HepG2 (cell line): Measurements from ENCODE around the gene ZBTB2. TPM values are rescaled to one million over a fixed set of nuclear protein-coding genes. Genes with fewer than 3 reads are reported as not detected.

ENCODE experiments used
- AHDC1 ChIP-seq: sonication (generic); formaldehyde crosslinking; IDR thresholded peaks from 2 replicates; pipeline ENCODE4 v1.5.1; 2020; ENCODE audit warnings: mild to moderate bottlenecking, missing genetic modification reagents, borderline replicate concordance
- ARHGAP35 ChIP-seq: sonication (generic); formaldehyde crosslinking; IDR thresholded peaks from 2 replicates; pipeline ENCODE4 v1.9.0; 2022; ENCODE audit warnings: mild to moderate bottlenecking, inconsistent platforms, moderate library complexity, missing genetic modification reagents, borderline replicate concordance
- ARNT2 ChIP-seq: sonication (generic); formaldehyde crosslinking; IDR thresholded peaks from 2 replicates; pipeline ENCODE4 v1.8.0; 2022; ENCODE audit warnings: mild to moderate bottlenecking, low read depth, missing genetic modification reagents, moderate library complexity
- BRD4 ChIP-seq: sonication (generic); formaldehyde crosslinking; IDR thresholded peaks from 2 replicates; pipeline ENCODE4 v1.4.0; 2020; ENCODE audit warnings: missing genetic modification reagents
- CHCHD3 ChIP-seq: sonication (generic); formaldehyde crosslinking; IDR thresholded peaks from 2 replicates; pipeline ENCODE4 v1.8.0; 2022; ENCODE audit warnings: mild to moderate bottlenecking, missing genetic modification reagents, moderate library complexity
- GMEB1 ChIP-seq: sonication (generic); formaldehyde crosslinking; IDR thresholded peaks from 2 replicates; pipeline ENCODE4 v1.5.1; 2020; ENCODE audit warnings: missing genetic modification reagents, mild to moderate bottlenecking, borderline replicate concordance
- HDAC2 ChIP-seq: sonication (generic); formaldehyde crosslinking; IDR thresholded peaks from 2 replicates; pipeline ENCODE4 v1.4.0; 2020; ENCODE audit warnings: missing genetic modification reagents
- NCOA2 ChIP-seq: sonication (generic); formaldehyde crosslinking; IDR thresholded peaks from 2 replicates; pipeline ENCODE4 v1.8.0; 2022; ENCODE audit warnings: inconsistent platforms
- PHB2 ChIP-seq: fragments of 450-650 bp; IDR thresholded peaks from 2 replicates; pipeline ENCODE4 v1.6.1; 2018; ENCODE audit not compliant: partially characterized antibody
- POLR2A ChIP-seq, 2 experiments: IDR thresholded peaks; 2 replicates each; pipeline ENCODE4 v1.6.1; 2011; ENCODE audit warnings: low read depth in 2 of 2, low read length in 2 of 2, mild to moderate bottlenecking in 1 of 2, moderate library complexity in 1 of 2; ENCODE audit not compliant: insufficient read depth in 1 of 2
- SSRP1 ChIP-seq: IDR thresholded peaks from 2 replicates; pipeline ENCODE4 v1.6.1; 2016; ENCODE audit warnings: control low read depth
- TCF7L2 ChIP-seq: IDR thresholded peaks from 2 replicates; pipeline ENCODE4 v1.6.1; 2011; ENCODE audit warnings: mild to moderate bottlenecking, low read depth, low read length, moderate library complexity
- TRAFD1 ChIP-seq: sonication (generic); formaldehyde crosslinking; IDR thresholded peaks from 2 replicates; pipeline ENCODE4 v1.5.1; 2020; ENCODE audit warnings: missing genetic modification reagents, mild to moderate bottlenecking, borderline replicate concordance
- ZMYM2 ChIP-seq: sonication (generic); formaldehyde crosslinking; IDR thresholded peaks from 2 replicates; pipeline ENCODE4 v1.8.0; 2022; ENCODE audit warnings: mild to moderate bottlenecking, missing genetic modification reagents
- ZNF136 ChIP-seq: sonication (generic); formaldehyde crosslinking; IDR thresholded peaks from 2 replicates; pipeline ENCODE4 v1.8.1; 2022; ENCODE audit warnings: low read depth, mild to moderate bottlenecking, moderate library complexity, missing genetic modification reagents
- ZNF256 ChIP-seq: sonication (generic); formaldehyde crosslinking; conservative IDR thresholded peaks from 2 replicates; pipeline ENCODE4 v1.4.0; 2020; ENCODE audit warnings: missing genetic modification reagents
- ZNF510 ChIP-seq: sonication (generic); formaldehyde crosslinking; IDR thresholded peaks from 2 replicates; pipeline ENCODE4 v1.4.0; 2020; ENCODE audit warnings: low read depth, mild to moderate bottlenecking, missing genetic modification reagents
- ZNF557 ChIP-seq: sonication (generic); formaldehyde crosslinking; IDR thresholded peaks from 2 replicates; pipeline ENCODE4 v1.4.0; 2020; ENCODE audit warnings: missing genetic modification reagents
- ZXDC ChIP-seq: sonication (generic); formaldehyde crosslinking; IDR thresholded peaks from 2 replicates; pipeline ENCODE4 v1.5.0; 2020; ENCODE audit warnings: mild to moderate bottlenecking, missing genetic modification reagents
- polyA plus RNA-seq, 8 experiments: library from polyadenylated mRNA; depleted of rRNA in 3 of 8; stranded (reverse) in 7 of 8; unstranded in 1 of 8; fragments of >200 nt; fragmentation: Illumina TruSeq in 4 of 8; extraction: Trizol in 4 of 8; gene quantifications; 2 replicates each; pipeline versions ENCODE4 v1.2.1 to v1.2.3, GENCODE V29; 2011 to 2016; ENCODE audit warnings: low read depth in 4 of 8, missing spikeins in 1 of 8, mixed read lengths in 1 of 8; ENCODE audit not compliant: insufficient read depth in 1 of 8
- total RNA-seq, 5 experiments: library from RNA; depleted of rRNA; stranded (reverse); fragments of >200 nt; fragmentation: Illumina TruSeq; extraction: Trizol; gene quantifications; 2 replicates each; pipeline ENCODE4 v1.2.3, GENCODE V29; 2016; ENCODE audit warnings: low read depth in 1 of 5

Gene ZBTB2
- total and polyA plus RNA-seq, 2 of the 13 experiments (the other 11 are each of a cell fraction or from before 2014, with no cell fraction given), result 15.4 to 22.8 TPM

- 0 out of 2 replicates have a peak, but pooled peaks have one; percentile 24 for TF ChIP-seq ZNF510 (CRISPR knock-in tag)
- TF ChIP-seq ZNF136 (CRISPR knock-in tag), result no peak
- no peak; the same call in 1 of the 2 replicates for TF ChIP-seq ZNF557 (CRISPR knock-in tag)
- no peak for TF ChIP-seq ZXDC (CRISPR knock-in tag)
- no peak for TF ChIP-seq GMEB1
- TF ChIP-seq NCOA2 (CRISPR knock-in tag), result no peak
- peak in 1 of 2 experiments; percentile 19; a peak in 2 of 4 replicates for TF ChIP-seq POLR2A (IDR thresholded peaks at IDR 0.05; ENCODE audit: insufficient read depth in 1 of 2, low read depth in 2 of 2, low read length in 2 of 2)
- no peak for TF ChIP-seq TCF7L2
- TF ChIP-seq SSRP1 (CRISPR knock-in tag), result no peak
- TF ChIP-seq CHCHD3 (CRISPR knock-in tag), result peak; percentile 51; the same call in 1 of the 2 replicates
- no peak for TF ChIP-seq ZMYM2 (CRISPR knock-in tag)
- TF ChIP-seq BRD4 (CRISPR knock-in tag), result no peak; the same call in 1 of the 2 replicates
- no peak for TF ChIP-seq TRAFD1 (CRISPR knock-in tag)
- TF ChIP-seq PHB2, result no peak
- TF ChIP-seq ARHGAP35 (CRISPR knock-in tag), result no peak
- no peak for TF ChIP-seq ARNT2 (CRISPR knock-in tag)
- TF ChIP-seq ZNF256 (CRISPR knock-in tag), result no peak
- no peak for TF ChIP-seq HDAC2 (CRISPR knock-in tag)
- no peak for TF ChIP-seq AHDC1 (CRISPR knock-in tag)
These were observed 398 bp downstream of the ZBTB2 start (continued) for GRCh38 chr6:151390851-151391470.
